AG04450 (cell line): ENCODE data around the gene MON1A. TPM values are rescaled to one million over a fixed set of nuclear protein-coding genes. Genes with fewer than 3 reads are reported as not detected.

Experiments used
- CTCF ChIA-PET: fragments of 300-600, 350-600 bp; formaldehyde crosslinking; extraction: SDS; loops from one replicate; lab custom pipeline; 2022; ENCODE audit warnings: antibody characterized with exemption, inconsistent platforms; lab: Charles Lee
- POLR2A ChIA-PET: fragments of 350-600 bp; formaldehyde crosslinking; extraction: SDS; loops from one replicate; lab custom pipeline; 2021; ENCODE audit warnings: antibody characterized with exemption, inconsistent platforms; lab: Yijun Ruan, JAX
- DNase-seq: peaks from one replicate; pipeline ENCODE4 v3.0.0-alpha.2; 2011; ENCODE audit warnings: low read depth, low spot score
- H3K27ac ChIP-seq: one replicate; pipeline ENCODE4 v1.5.1; 2012; ENCODE audit warnings: low read depth, low read length, control low read depth
- H3K27me3 ChIP-seq: one replicate; pipeline ENCODE4 v1.6.0; 2012; ENCODE audit warnings: low read length; ENCODE audit not compliant: control insufficient read depth, insufficient read depth
- H3K4me3 ChIP-seq: 2 replicates; pipeline ENCODE4 v1.5.1; 2011; ENCODE audit warnings: mild to moderate bottlenecking, low read depth, low read length, control low read depth
- H3K9me3 ChIP-seq: 2 replicates; pipeline ENCODE4 v1.5.1; 2012; ENCODE audit warnings: low read length; ENCODE audit not compliant: control insufficient read depth, insufficient read depth
- CTCF ChIP-seq: IDR thresholded peaks from 2 replicates; pipeline ENCODE4 v1.5.1; 2011; ENCODE audit warnings: low read depth, low read length, control low read depth, inconsistent platforms
- polyA minus RNA-seq: library from RNA; depleted of rRNA, polyadenylated mRNA; stranded (reverse); fragments of >200 nt; gene quantifications from 2 replicates; pipeline ENCODE4 v1.2.3, GENCODE V29; 2011; rRNA and poly(A)+ RNA removed
- polyA plus RNA-seq: library from polyadenylated mRNA; depleted of rRNA; stranded (reverse); fragments of >200 nt; gene quantifications from 2 replicates; pipeline ENCODE4 v1.2.3, GENCODE V29; 2011; rRNA removed

The MON1A gene
- polyA plus RNA-seq (7.1 and 8.1 TPM in 2 replicates), polyA minus RNA-seq (6.9 and 11.5 TPM in 2 replicates)

DNA sequence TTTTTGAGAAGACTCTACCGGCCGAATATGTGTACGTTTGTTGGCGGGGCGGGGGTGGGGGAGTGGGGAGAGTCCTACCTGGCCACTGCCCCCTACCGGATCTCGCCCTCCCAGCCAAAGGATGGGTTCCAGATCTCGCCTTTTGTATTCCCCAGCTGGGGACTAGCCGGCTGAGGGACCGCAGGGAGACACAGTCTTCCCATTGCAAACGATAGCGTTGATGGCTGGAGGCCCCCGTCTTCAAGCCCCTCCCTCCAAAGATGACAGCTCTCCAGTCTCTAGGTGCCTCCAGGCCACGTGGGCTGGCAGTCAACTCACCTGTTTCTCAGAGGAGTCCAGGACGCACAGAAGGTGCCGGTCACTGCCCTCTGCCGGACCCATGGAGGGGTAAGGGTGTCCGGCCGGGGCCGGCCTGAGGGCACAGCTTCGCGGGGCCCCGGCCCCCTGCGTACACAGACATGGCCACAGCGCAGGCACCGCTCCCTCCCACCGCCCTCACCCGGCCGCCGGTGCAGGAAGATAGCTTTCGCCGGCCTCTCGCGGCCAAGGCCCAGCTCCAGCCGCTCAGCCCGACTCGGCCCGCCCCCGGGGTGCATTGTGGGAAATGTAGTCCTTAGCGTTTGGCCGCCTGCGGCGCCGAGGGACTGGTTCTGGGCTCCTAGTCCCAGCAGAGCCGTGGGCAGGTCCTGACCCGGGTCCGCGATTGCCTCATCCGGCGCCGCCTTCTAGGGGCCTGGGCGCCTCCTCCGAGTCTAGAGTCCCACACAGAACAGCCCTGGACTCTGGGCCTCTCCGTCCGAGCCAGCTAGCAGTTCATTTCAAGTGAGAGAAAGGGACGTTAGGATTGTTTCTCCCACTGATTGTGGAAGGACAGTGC lies at the start of gene MON1A:
Gene MON1A (minus strand): TSS at position 521 of the 877 bp plus-strand sequence. CDS start 16,465 bp downstream, outside the sequence.
- peak; percentile 23 for TF ChIP-seq CTCF
- Histone ChIP-seq H3K27me3 (no peaks in the 10 kb centered on the region), H3K9me3 (no peaks in the 10 kb centered on the region), H3K27ac (peak within 1 kb of the TSS; percentile 33), H3K4me3 (peak within 1 kb of the TSS; percentile 79)
- POLR2A ChIA-PET: interaction anchor here (0.6 to 2.1 kb wide), 6 partner anchors 9 to 89 kb away, joined by 3 to 24 read pairs (median 4); partner anchors contain the start of gene RBM6
- peak; percentile 55 for DNase-seq
- CTCF ChIA-PET: interaction anchor here (0.6 to 1.3 kb wide), 4 partner anchors 13 to 78 kb away, joined by 3 to 8 read pairs (median 4); no protein-coding TSS in a partner anchor

DNA sequence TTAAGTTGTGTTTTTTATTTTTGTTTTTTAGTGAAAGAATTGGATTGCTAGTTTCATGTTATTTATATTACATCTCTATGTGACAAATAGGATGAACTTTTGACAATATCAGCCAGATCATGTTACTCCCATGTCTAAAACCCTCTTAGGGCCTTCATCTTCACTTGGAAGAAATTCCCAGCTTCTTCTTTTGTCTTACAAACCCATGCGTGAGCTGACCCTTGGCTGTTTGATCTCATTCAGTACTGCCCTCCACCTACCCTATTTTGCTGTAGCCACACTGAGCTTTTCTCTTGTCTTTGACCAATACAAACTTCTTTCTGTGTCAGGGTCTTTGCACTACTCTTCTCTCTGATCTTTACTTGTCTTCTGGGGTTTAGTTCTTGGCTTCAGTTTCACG lies 47.3 kb upstream of the MON1A start:
- Histone ChIP-seq H3K9me3 (no peaks in the 10 kb centered on the region), H3K27me3 (no peaks in the 10 kb centered on the region), H3K4me3 (no peak overlapping the region), H3K27ac (no peak overlapping the region)
- POLR2A ChIA-PET: no interaction called here
- CTCF ChIA-PET: no interaction called here
- no peak for TF ChIP-seq CTCF
- DNase-seq: no peak

GRCh38 chr3:49972656-49973055 lies 43.0 kb upstream of the MON1A start:
- Histone ChIP-seq H3K27me3 (no peaks in the 10 kb centered on the region), H3K27ac (peak overlapping the region; percentile 70), H3K4me3 (no peak overlapping the region), H3K9me3 (no peaks in the 10 kb centered on the region)
- CTCF ChIA-PET: no interaction called here
- no peak for TF ChIP-seq CTCF
- no peak for DNase-seq
- POLR2A ChIA-PET: interaction anchor here (0.6 to 1.0 kb wide), 2 partner anchors 23 to 45 kb away, joined by 4 to 13 read pairs; no protein-coding TSS in a partner anchor

DNA sequence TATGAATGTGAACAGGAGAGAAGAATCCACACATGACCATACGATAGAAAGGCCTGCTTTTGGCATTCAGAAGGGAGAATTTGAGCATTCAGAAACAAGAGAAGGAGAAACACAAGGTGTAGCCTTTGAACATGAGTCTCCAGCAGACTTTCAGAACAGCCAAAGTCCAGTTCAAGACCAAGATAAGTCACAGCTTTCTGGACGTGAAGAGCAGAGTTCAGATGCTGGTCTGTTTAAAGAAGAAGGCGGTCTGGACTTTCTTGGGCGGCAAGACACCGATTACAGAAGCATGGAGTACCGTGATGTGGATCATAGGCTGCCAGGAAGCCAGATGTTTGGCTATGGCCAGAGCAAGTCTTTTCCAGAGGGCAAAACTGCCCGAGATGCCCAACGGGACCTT lies 38.7 kb upstream of the MON1A start:
- Histone ChIP-seq H3K9me3 (no peaks in the 10 kb centered on the region), H3K27me3 (no peaks in the 10 kb centered on the region), H3K27ac (no peak overlapping the region), H3K4me3 (no peak overlapping the region)
- ChIA-PET CTCF (no interaction called here), POLR2A (no interaction called here)
- no peak for DNase-seq
- TF ChIP-seq CTCF: no peak

DNA sequence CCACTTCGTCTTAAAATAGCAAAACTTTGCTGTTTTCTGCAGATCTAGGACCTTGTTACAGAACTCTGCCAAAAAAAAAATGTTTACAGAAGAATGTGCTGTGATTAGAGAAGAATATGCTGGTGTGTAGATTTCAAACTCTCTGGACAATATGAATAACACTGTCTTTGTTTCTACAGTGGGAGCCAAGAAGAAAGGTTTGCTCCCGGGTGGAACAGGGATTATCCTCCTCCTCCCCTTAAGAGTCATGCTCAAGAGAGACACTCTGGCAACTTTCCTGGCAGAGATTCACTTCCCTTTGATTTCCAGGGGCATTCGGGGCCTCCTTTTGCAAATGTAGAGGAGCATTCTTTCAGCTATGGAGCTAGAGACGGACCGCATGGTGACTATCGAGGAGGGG lies 37.7 kb upstream of the MON1A start:
- no peaks in the 10 kb centered on the region for H3K9me3 ChIP-seq
- H3K4me3 ChIP-seq: no peak overlapping the region
- DNase-seq: no peak
- no peaks in the 10 kb centered on the region for H3K27me3 ChIP-seq
- POLR2A ChIA-PET: interaction anchor here (0.6 kb wide), 2 partner anchors 14 kb away, joined by 3 read pairs; no protein-coding TSS in a partner anchor
- no peak for TF ChIP-seq CTCF
- CTCF ChIA-PET: no interaction called here
- peak overlapping the region; percentile 12 for H3K27ac ChIP-seq
